Keratinocyte (primary cell): ENCODE measurements around the gene PARD3. TPM values are rescaled to one million over a fixed set of nuclear protein-coding genes. Genes with fewer than 3 reads are reported as not detected.

ENCODE experiments used
- DNase-seq: peaks from one replicate; pipeline ENCODE4 v3.0.0-alpha.2; 2011; ENCODE audit warnings: low read depth, missing footprints, low spot score
- FAIRE-seq: peaks from 2 replicates; lab custom pipeline; 2011; peaks lifted over from hg19 to GRCh38; lab: Jason Lieb, UNC
- H2AFZ ChIP-seq: 2 replicates; pipeline ENCODE4 v1.6.0; 2012; ENCODE audit warnings: low read length, control low read depth, inconsistent platforms; ENCODE audit not compliant: control insufficient read depth
- H3K27ac ChIP-seq: 2 replicates; pipeline ENCODE4 v1.5.1; 2011; ENCODE audit warnings: low read length; ENCODE audit not compliant: control insufficient read depth, insufficient read depth
- H3K27me3 ChIP-seq: 3 replicates; pipeline ENCODE4 v1.6.0; 2011; ENCODE audit warnings: low read length; ENCODE audit not compliant: control insufficient read depth, insufficient read depth; ENCODE audit errors: extremely low read depth
- H3K36me3 ChIP-seq, 2 experiments: 2 replicates in 1 of 2; 3 replicates in 1 of 2; pipeline ENCODE4 v1.5.1; 2011; ENCODE audit warnings: low read length in 2 of 2, mild to moderate bottlenecking in 1 of 2; ENCODE audit not compliant: control insufficient read depth in 2 of 2, insufficient read depth in 2 of 2; ENCODE audit errors: extremely low read depth in 1 of 2
- H3K4me1 ChIP-seq: 3 replicates; pipeline ENCODE4 v1.5.1; 2011; ENCODE audit warnings: low read length; ENCODE audit not compliant: control insufficient read depth, insufficient read depth; ENCODE audit errors: extremely low read depth
- H3K4me2 ChIP-seq: 3 replicates; pipeline ENCODE4 v1.6.0; 2011; ENCODE audit warnings: low read depth, low read length; ENCODE audit not compliant: control insufficient read depth, insufficient read depth; ENCODE audit errors: extremely low read depth
- H3K4me3 ChIP-seq, 3 experiments: fragments of 200-600 bp in 1 of 3; sonication (generic) in 1 of 3; 2 replicates in 2 of 3; 3 replicates in 1 of 3; pipeline ENCODE4 v1.5.1; 2011 to 2016; ENCODE audit warnings: low read length in 3 of 3, mild to moderate bottlenecking in 3 of 3, control low read depth in 2 of 3, inconsistent platforms in 1 of 3, low read depth in 1 of 3, mixed read lengths in 1 of 3, mixed run types in 1 of 3, moderate library complexity in 1 of 3; ENCODE audit not compliant: control insufficient read depth in 2 of 3, insufficient read depth in 2 of 3; ENCODE audit errors: extremely low read depth in 1 of 3
- H3K79me2 ChIP-seq: 2 replicates; pipeline ENCODE4 v1.6.0; 2012; ENCODE audit warnings: low read length; ENCODE audit not compliant: control insufficient read depth, insufficient read depth
- H3K9ac ChIP-seq: 3 replicates; pipeline ENCODE4 v1.6.0; 2011; ENCODE audit warnings: low read length; ENCODE audit not compliant: control insufficient read depth, insufficient read depth; ENCODE audit errors: extremely low read depth
- H3K9me1 ChIP-seq: 3 replicates; pipeline ENCODE4 v1.6.0; 2011; ENCODE audit warnings: low read length; ENCODE audit not compliant: control insufficient read depth, insufficient read depth; ENCODE audit errors: extremely low read depth
- H3K9me3 ChIP-seq: 2 replicates; pipeline ENCODE4 v1.5.1; 2012; ENCODE audit warnings: low read depth, low read length; ENCODE audit not compliant: control insufficient read depth
- H4K20me1 ChIP-seq: 3 replicates; pipeline ENCODE4 v1.6.0; 2011; ENCODE audit warnings: low read length; ENCODE audit not compliant: control insufficient read depth, insufficient read depth; ENCODE audit errors: extremely low read depth
- EZH2 ChIP-seq: IDR thresholded peaks from one replicate; pipeline ENCODE4 v1.6.1; 2012; ENCODE audit warnings: inconsistent platforms, mild to moderate bottlenecking, low read length, moderate library complexity
- dilution Hi-C: fragments of 300-500 bp; cut with MboI; formaldehyde crosslinking; loops from one replicate; pipeline ENCODE4 v1.7.0; 2020; ENCODE audit warnings: low sequenced_read_pairs; ENCODE audit not compliant: extremely low pct_ligation_motif_present
- polyA plus RNA-seq, 5 experiments: library from polyadenylated mRNA; depleted of rRNA in 3 of 5; stranded (reverse) in 3 of 5; stranded (forward) in 1 of 5; unstranded in 1 of 5; fragments of >200 nt; gene quantifications; 1 replicate in 1 of 5; 2 replicates in 3 of 5; 3 replicates in 1 of 5; pipeline versions ENCODE4 v1.2.1 to v1.2.3, GENCODE V29; 2011 to 2012; ENCODE audit warnings: missing spikeins in 2 of 5, low read depth in 1 of 5, low replicate concordance in 1 of 5
- TF ChIP-seq, protein P1 (sequence below), 3 experiments: IDR thresholded peaks in 1 of 3; conservative IDR thresholded peaks in 1 of 3; optimal IDR thresholded peaks in 1 of 3; 2 replicates in 2 of 3; 3 replicates in 1 of 3; pipeline versions ENCODE3 to v1.5.1; 2011; ENCODE audit warnings: low read length in 3 of 3, mild to moderate bottlenecking in 3 of 3, moderate library complexity in 2 of 3, control low read depth in 1 of 3, inconsistent platforms in 1 of 3; ENCODE audit not compliant: insufficient read depth in 2 of 3; ENCODE audit errors: extremely low read depth in 1 of 3

PARD3 gene
- polyA plus RNA-seq, 1 donor (not counting 4 experiments of a cell fraction or from before 2014, with no cell fraction given) = 46.4 TPM

DNA sequence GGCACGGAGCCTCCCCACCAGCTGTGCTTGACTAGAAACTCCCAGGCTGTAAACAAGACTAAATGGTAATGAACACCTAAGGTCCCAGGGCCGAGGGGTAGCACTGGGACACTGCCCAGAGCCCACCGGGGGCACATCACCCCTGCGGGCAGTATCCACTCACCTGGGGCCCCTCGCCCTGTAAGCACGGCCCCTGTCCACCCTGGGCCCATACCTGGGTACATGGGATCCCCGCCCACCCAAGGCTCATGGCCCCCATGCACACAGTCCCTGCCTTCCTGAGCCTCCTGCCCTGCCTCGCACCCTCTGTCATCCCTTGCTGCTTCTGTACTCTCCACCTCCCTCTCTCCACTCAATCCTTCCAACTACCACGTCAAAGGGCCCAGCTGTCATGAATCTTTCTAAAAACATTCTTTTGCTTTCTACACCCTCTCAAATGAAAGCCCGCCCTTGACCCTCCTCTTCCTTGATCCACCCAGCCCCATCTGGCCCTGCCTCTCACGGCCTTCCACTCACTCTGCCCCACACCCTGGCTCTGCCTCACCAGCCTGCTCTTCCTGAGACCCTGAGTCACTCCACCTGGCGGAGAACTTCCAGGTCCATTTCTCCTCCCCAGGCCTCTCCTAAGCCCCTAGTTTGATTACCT lies 173.1 kb downstream of the PARD3 start:
- no peaks in the 10 kb centered on the region for H3K27me3 ChIP-seq
- dilution Hi-C loops = no loop called here
- H3K4me1 ChIP-seq = peaks cover 9% of the 10 kb centered on the region
- no peak for TF ChIP-seq EZH2
- TF ChIP-seq, protein P1, sequence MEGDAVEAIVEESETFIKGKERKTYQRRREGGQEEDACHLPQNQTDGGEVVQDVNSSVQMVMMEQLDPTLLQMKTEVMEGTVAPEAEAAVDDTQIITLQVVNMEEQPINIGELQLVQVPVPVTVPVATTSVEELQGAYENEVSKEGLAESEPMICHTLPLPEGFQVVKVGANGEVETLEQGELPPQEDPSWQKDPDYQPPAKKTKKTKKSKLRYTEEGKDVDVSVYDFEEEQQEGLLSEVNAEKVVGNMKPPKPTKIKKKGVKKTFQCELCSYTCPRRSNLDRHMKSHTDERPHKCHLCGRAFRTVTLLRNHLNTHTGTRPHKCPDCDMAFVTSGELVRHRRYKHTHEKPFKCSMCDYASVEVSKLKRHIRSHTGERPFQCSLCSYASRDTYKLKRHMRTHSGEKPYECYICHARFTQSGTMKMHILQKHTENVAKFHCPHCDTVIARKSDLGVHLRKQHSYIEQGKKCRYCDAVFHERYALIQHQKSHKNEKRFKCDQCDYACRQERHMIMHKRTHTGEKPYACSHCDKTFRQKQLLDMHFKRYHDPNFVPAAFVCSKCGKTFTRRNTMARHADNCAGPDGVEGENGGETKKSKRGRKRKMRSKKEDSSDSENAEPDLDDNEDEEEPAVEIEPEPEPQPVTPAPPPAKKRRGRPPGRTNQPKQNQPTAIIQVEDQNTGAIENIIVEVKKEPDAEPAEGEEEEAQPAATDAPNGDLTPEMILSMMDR (optimal IDR thresholded peaks at IDR 0.05 in 1 of 3, IDR thresholded peaks at IDR 0.05 in 1 of 3, conservative IDR thresholded peaks at IDR 0.05 in 1 of 3; ENCODE audit: extremely low read depth in 1 of 3, insufficient read depth in 2 of 3, low read length in 3 of 3) = no peak
- no peak overlapping the region for H2AFZ ChIP-seq
- no peak overlapping the region for H3K4me2 ChIP-seq
- no peak for DNase-seq
- H3K9me1 ChIP-seq = peaks cover 2% of the 10 kb centered on the region
- H3K27ac ChIP-seq = no peak overlapping the region
- H3K79me2 ChIP-seq = peaks cover 51% of the 10 kb centered on the region
- FAIRE-seq = no peak
- no peaks in the 10 kb centered on the region for H3K36me3 ChIP-seq
- H3K9ac ChIP-seq = no peak overlapping the region
- H3K9me3 ChIP-seq = no peaks in the 10 kb centered on the region
- H3K4me3 ChIP-seq = no peak overlapping the region
- H4K20me1 ChIP-seq = peaks cover 5% of the 10 kb centered on the region

DNA sequence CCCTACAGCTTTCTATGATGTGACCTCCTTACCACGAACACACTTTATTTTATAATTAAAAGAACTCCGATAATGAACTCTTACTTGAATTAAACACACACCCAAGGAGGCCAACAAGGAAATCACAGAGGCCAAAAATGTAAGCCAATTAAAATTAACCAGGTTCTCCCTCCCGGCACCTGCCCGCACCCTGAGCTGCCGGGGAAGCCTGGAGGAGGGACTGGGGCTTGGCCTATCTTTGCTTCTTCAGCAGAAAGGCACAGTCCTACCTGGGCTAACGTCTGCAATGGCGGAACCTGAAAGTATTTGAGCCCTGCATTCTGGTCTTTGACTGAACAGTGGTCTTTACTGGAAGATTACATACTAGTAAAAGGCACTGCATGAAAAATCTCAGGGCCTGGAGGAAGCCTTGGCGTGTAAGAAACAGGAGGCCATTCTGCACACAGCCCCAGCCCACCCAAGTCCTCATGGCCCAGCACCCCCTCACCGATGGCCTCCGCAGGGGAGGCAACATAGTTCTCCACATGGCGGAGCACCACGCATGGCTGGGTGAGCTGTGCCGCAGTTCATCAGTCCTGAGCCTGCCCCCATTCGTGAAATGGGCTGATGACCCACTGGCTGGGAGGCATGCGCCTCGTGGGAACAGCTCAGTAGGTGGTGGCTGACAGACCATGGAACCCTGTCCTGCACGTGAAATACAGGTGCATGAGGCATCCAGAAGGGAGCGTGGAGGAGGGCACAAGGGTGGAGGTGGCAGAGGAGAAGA lies 173.8 kb downstream of the PARD3 start:
- Histone ChIP-seq H3K4me2 (no peak overlapping the region), H3K9me3 (no peaks in the 10 kb centered on the region), H3K27ac (no peak overlapping the region), H3K9me1 (peaks cover 2% of the 10 kb centered on the region), H2AFZ (no peak overlapping the region), H3K36me3 (no peaks in the 10 kb centered on the region), H3K79me2 (peaks cover 52% of the 10 kb centered on the region), H3K27me3 (no peaks in the 10 kb centered on the region), H4K20me1 (peaks cover 6% of the 10 kb centered on the region), H3K4me1 (peaks cover 9% of the 10 kb centered on the region), H3K9ac (no peak overlapping the region), H3K4me3 (no peak overlapping the region)
- no peak for DNase-seq
- dilution Hi-C loops = no loop called here
- no peak for TF ChIP-seq EZH2
- TF ChIP-seq, protein P1 (optimal IDR thresholded peaks at IDR 0.05 in 1 of 3, IDR thresholded peaks at IDR 0.05 in 1 of 3, conservative IDR thresholded peaks at IDR 0.05 in 1 of 3; ENCODE audit: extremely low read depth in 1 of 3, insufficient read depth in 2 of 3, low read length in 3 of 3) = no peak
- FAIRE-seq = no peak
